Testis (tissue), 2 donors: ENCODE measurements around the gene RNF149.

Experiments
- CTCF ChIP-seq, 3 experiments: fragments of 450-650 bp in 2 of 3; fragments of 200-600 bp in 1 of 3; sonication (generic) in 1 of 3; IDR thresholded peaks; one replicate each; pipeline ENCODE4 v1.5.1; 2016 to 2019; ENCODE audit warnings: antibody characterized with exemption in 3 of 3, mild to moderate bottlenecking in 2 of 3, moderate library complexity in 1 of 3
- POLR2A ChIP-seq: fragments of 450-650 bp; IDR thresholded peaks from one replicate; pipeline ENCODE4 v1.6.1; 2017; ENCODE audit warnings: antibody characterized with exemption, mild to moderate bottlenecking, moderate library complexity

DNA sequence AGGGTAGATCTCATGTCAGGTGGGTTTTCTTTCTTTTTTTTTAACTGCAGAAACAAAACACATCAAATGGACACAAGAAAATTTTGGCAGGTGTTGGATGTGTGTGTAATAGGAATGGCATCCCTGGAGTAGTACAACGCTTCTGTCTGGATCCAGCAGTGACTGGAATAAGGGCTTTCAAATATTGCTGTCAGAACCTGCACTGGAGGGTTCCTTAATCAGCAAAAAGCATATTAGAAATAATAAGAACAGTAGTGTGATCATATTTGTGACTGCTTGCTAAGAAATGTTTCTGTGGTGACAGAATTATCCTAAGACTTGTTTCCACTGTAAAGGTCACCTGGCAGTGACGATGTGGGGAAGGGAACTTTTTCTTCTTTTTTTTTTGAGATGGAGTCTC is 48.0 kb upstream of the RNF149 start:
- TF ChIP-seq POLR2A, result no peak
- no peak for TF ChIP-seq CTCF (IDR thresholded peaks at IDR 0.05)
